Activated CD8-positive, alpha-beta memory T cell treated with anti-CD3 and anti-CD28 coated beads, Interleukin-2, amount 50 U/mL, for 24 hours (primary cell): ENCODE results near the gene CGA.
"Not testable (repeated sequence)": the region's sequence is repeated elsewhere in the genome, so short reads cannot be mapped to it uniquely, and the experiment has no call there.

ENCODE experiments used
- DNase-seq: peaks from one replicate; pipeline ENCODE4 v3.0.0-alpha.2; 2020; ENCODE audit errors: extremely low read depth

Gene CGA

GRCh38 chr6:87095087-87095509 is at the start of gene CGA:
Gene CGA, minus strand, starts transcription at chr6:87095106. Its CDS starts 6,906 bp downstream, at chr6:87088200.
- no peak for DNase-seq

DNA sequence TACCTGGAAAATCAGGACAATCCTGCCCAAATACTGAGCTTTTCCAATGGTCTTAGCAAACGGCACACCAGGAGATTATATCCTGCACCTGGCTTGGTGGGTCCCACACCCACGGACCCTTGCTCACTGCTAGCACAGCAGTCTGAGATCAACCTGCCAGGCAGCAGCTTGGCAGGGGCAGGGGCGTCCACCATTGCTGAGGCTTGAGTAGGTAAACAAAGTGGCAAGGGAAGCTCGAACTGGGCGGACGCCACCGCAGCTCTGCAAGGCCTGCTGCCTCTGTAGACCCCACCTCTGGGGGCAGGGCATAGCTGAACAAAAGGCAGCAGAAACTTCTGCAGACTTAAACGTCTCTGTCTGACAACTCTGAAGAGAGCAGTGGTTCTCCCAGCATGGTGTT is 45.0 kb upstream of the CGA start:
- not testable (repeated sequence) for DNase-seq

GRCh38 chr6:87139236-87139635 is 44.3 kb upstream of the CGA start:
- no peak for DNase-seq

DNA sequence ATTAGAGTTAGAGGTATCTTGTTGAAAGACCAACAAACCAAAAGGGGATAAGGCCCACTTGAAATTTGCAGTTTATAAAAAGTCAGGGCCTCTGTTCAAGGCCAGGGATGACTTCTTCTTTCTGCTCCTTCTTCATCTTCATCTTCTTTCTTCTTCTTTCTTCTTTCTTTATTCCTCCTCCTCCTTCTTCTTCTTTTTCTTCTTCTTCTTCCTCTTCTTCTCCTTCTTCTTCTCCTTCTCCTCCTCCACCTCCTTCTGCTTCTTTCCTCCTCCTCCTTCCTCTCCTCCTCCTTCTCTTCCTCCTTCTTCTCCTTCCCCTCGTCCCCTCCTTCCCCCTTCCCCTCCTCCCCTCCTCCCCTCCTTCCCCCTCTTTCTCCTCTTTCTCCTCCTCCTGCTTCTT is 42.1 kb upstream of the CGA start:
- DNase-seq = no peak

GRCh38 chr6:87127737-87128136 is 32.8 kb upstream of the CGA start:
- no peak for DNase-seq

GRCh38 chr6:87126501-87126900 is 31.6 kb upstream of the CGA start:
- DNase-seq = no peak

- no peak for DNase-seq
Measured at GRCh38 chr6:87124074-87124473, 29.2 kb upstream of the CGA start.

DNA sequence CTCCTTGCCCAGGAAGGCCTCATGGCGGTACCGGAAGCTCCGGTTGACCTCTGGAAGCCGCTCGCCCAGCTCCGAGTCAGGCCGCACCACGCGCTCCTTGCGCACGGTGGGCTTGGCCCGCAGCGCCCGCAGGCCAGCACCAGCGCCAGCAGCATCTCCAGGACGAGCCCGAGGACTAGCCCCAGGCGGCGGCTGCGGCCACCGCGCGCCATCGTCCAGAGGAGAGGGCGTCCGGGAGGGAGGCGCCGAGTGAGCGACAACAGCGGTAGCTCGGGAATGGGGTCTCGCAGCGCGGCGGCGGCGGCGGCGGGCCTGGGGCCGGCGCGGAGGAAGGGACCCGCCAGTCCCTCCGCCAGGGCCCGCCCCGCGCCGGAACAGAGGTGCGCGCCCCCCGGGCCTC is 27.6 kb upstream of the CGA start:
- DNase-seq = no peak

- DNase-seq = no peak
Measured at GRCh38 chr6:87118054-87118453, 23.1 kb upstream of the CGA start.

GRCh38 chr6:87116922-87117321 is 22.0 kb upstream of the CGA start:
- DNase-seq = no peak

GRCh38 chr6:87115402-87116135 is 20.7 kb upstream of the CGA start:
- no peak for DNase-seq

- DNase-seq = no peak
Measured at GRCh38 chr6:87110636-87111035, 15.7 kb upstream of the CGA start.

GRCh38 chr6:87105823-87106222 is 10.9 kb upstream of the CGA start:
- no peak for DNase-seq

- no peak for DNase-seq
Measured at GRCh38 chr6:87104667-87105066, 9.8 kb upstream of the CGA start.

- DNase-seq = no peak
Measured at GRCh38 chr6:87103977-87104601, 9.2 kb upstream of the CGA start.

- DNase-seq = no peak
Measured at GRCh38 chr6:87102151-87102621, 7.3 kb upstream of the CGA start.

- no peak for DNase-seq
Measured at GRCh38 chr6:87101067-87101466, 6.2 kb upstream of the CGA start.

DNA sequence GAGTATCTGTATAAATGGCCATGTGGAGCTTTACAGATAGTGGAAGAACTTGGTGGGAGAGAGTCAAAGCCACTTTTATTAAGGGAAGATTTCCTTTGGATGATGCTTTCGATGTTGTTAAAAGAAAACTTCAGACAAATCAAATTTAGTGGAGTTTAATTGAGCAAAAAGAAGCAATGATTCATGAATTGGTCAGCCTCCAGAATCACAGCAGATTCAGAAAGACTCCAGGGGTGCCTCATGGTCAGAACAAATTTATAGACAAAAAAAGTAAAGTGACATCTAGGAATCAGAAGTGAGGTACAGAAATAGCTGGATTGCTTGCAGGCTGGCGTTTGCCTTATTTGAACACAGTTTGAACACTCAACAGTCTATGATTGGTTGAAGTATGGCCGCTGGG is 5.3 kb upstream of the CGA start:
- DNase-seq = no peak

GRCh38 chr6:87099472-87099871 is 4.6 kb upstream of the CGA start:
- no peak for DNase-seq

GRCh38 chr6:87094576-87094975 is 330 bp downstream of the CGA start:
- no peak for DNase-seq

DNA sequence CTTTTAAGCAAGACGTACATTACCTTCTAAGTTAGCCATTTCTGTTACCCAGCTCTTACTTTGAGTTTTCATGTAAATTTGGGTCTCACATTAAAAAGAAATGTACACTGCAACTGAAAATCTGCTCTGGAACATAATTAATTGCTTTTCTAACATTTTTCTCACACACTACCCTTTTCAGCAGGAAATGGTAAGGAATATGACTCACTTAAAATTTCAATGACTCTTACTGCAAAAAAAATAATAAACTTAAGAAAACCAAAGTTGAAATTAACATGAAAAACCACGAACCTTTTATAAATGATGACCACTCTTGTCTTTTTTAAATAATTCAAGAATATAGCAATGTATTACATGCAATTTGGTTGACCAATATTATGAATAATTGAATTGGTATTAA is 1.3 kb downstream of the CGA start:
- no peak for DNase-seq

DNA sequence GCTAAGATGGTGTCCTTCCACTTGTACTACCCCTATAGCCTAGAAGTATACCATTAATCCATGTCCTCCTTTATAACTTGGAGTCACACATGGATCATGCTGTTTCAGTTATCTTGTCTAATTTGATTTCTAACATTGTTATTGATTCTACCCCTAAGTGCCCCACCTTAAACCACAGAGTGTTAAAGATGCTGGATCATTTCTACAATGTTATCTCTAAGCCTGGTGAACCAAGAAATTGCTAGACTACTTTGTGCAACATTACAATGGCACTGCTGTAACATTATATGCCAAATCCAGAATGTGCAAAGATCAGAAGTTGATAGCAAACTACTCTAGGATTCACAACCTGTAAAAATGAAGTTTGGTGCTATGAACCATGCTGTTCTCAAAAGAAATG is 1.7 kb downstream of the CGA start:
- DNase-seq = no peak

DNA sequence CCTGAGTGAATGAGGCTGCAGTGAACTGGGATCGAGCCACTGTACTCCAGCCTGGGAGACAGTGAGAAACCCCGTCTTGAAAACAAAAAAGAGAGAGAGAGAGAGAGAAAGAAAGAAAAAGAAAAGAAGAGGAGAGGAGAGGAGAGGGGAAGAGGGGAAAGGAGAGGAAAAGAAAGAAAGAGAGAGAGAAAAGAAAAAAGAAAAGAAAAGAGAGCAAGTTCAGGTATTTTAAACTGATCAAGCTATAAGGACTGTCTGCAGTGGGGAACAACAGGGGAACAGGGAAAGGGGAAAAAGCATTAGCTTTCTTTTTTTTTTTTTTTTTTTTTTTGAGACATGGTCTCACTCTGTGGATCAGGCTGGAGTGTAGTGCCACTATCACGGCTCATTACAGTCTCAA is 2.5 kb downstream of the CGA start:
- no peak for DNase-seq

DNA sequence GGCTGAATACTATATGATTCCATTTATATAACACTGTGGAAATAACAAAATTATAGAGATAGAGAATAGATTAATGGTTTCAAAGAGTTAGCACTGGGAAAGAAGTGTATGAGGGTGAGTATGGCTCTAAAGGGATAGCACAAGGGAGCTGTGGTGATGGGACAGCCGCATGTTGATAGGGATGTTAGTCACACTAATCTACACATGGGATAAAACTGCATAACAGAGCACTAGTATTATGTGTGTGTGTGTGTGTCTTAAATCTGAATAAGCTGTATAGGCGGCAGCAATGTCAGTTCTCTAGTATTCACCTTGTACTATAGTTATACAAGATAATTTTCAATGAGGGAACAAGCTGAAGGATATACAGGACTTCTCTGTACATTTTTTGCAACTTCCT is 5.8 kb downstream of the CGA start:
- no peak for DNase-seq
